Activated CD4-positive, alpha-beta T cell treated with anti-CD3 and anti-CD28 coated beads for 48 hours (primary cell): ENCODE results near the gene DDI1.

ENCODE experiments used
- DNase-seq: peaks from one replicate; pipeline ENCODE4 v3.0.0-alpha.2; 2020

DDI1 gene

DNA sequence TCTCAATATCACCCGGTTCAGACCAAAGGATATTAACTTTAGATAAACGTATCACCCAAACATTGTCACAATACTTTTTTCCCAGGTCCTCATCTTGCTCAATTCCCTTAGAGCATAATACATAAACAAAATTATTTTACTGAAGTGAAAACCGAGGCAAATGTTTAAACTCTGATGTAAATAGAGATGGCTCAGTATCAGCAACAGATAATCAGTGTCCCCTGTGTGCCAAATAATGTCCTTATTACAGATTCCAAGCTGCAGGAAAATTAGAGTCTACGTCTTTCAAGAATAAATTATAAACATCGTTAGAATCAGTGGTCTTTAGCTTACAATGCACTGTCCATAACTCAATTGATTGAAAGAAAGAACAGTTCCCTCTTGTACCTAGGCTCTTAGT, 50.2 kb downstream of the DDI1 start:
- no peak for DNase-seq
